Peyer's patch (tissue), 4 donors: ENCODE data around the gene PDLIM7.

Experiments used
- POLR2A ChIP-seq, 2 donors: fragments of 450-650 bp; IDR thresholded peaks; one replicate each; pipeline ENCODE4 v1.5.1; 2017; ENCODE audit warnings: antibody characterized with exemption in 2 of 2, mild to moderate bottlenecking in 2 of 2, moderate library complexity in 2 of 2
- TF ChIP-seq, protein P1 (sequence below), 6 experiments: fragments of 450-650 bp in 4 of 6; fragments of 200-600 bp in 2 of 6; sonication (generic) in 1 of 6; IDR thresholded peaks; one replicate each; pipeline ENCODE4 v1.5.1; 2017 to 2019; ENCODE audit warnings: antibody characterized with exemption in 6 of 6, mild to moderate bottlenecking in 3 of 6, moderate library complexity in 1 of 6

GRCh38 chr5:177501874-177502678, 4.7 kb upstream of the PDLIM7 start:
- TF ChIP-seq, protein P1, sequence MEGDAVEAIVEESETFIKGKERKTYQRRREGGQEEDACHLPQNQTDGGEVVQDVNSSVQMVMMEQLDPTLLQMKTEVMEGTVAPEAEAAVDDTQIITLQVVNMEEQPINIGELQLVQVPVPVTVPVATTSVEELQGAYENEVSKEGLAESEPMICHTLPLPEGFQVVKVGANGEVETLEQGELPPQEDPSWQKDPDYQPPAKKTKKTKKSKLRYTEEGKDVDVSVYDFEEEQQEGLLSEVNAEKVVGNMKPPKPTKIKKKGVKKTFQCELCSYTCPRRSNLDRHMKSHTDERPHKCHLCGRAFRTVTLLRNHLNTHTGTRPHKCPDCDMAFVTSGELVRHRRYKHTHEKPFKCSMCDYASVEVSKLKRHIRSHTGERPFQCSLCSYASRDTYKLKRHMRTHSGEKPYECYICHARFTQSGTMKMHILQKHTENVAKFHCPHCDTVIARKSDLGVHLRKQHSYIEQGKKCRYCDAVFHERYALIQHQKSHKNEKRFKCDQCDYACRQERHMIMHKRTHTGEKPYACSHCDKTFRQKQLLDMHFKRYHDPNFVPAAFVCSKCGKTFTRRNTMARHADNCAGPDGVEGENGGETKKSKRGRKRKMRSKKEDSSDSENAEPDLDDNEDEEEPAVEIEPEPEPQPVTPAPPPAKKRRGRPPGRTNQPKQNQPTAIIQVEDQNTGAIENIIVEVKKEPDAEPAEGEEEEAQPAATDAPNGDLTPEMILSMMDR (IDR thresholded peaks at IDR 0.05) = no peak
- TF ChIP-seq POLR2A (IDR thresholded peaks at IDR 0.05) = no peak
